NB4 (cell line): ENCODE measurements around the gene METTL23.

Source experiments
- CTCF ChIP-seq: IDR thresholded peaks from one replicate; pipeline ENCODE4 v1.5.1; 2012; ENCODE audit warnings: low read depth, low read length
- MAX ChIP-seq: IDR thresholded peaks from 2 replicates; pipeline ENCODE4 v1.6.1; 2011; ENCODE audit warnings: low read depth, low read length
- POLR2A ChIP-seq: IDR thresholded peaks from 2 replicates; pipeline ENCODE4 v1.6.1; 2011; ENCODE audit warnings: mild to moderate bottlenecking; ENCODE audit not compliant: insufficient read length; ENCODE audit errors: extremely low read depth

- TF ChIP-seq CTCF (peak; percentile 89), POLR2A (no peak), MAX (peak; percentile 52)
Measured at GRCh38 chr17:76681222-76682137, 45.2 kb upstream of the METTL23 start.
